H9 (cell line): Measurements from ENCODE around the gene APLP2. TPM values are rescaled to one million over a fixed set of nuclear protein-coding genes. Genes with fewer than 3 reads are reported as not detected.

ENCODE experiments used
- DNase-seq: peaks from one replicate; pipeline ENCODE4 v3.0.0-alpha.2; 2017
- H2AFZ ChIP-seq: one replicate; pipeline ENCODE4 v1.6.1; 2013; ENCODE audit warnings: mild to moderate bottlenecking, low read length, control low read depth, moderate library complexity
- H2AK5ac ChIP-seq: 2 replicates; pipeline ENCODE4 v1.6.1; 2013; ENCODE audit warnings: low read length, control low read depth, mixed read lengths; ENCODE audit not compliant: insufficient read length
- H2BK120ac ChIP-seq: one replicate; pipeline ENCODE4 v1.6.1; 2013; ENCODE audit warnings: low read depth, mild to moderate bottlenecking, low read length, control low read depth, inconsistent platforms; ENCODE audit not compliant: poor library complexity, severe bottlenecking
- H2BK12ac ChIP-seq: 2 replicates; pipeline ENCODE4 v1.6.1; 2013; ENCODE audit warnings: low read length, control low read depth, mixed read lengths, low read depth; ENCODE audit not compliant: insufficient read length
- H2BK15ac ChIP-seq: 2 replicates; pipeline ENCODE4 v1.6.1; 2013; ENCODE audit warnings: low read depth, low read length, control low read depth
- H2BK20ac ChIP-seq: one replicate; pipeline ENCODE4 v1.6.1; 2013; ENCODE audit warnings: low read depth, mild to moderate bottlenecking, low read length, control low read depth, inconsistent platforms; ENCODE audit not compliant: poor library complexity, severe bottlenecking
- H2BK5ac ChIP-seq: 2 replicates; pipeline ENCODE4 v1.6.1; 2013; ENCODE audit warnings: low read length, control low read depth, mixed read lengths; ENCODE audit not compliant: insufficient read length
- H3K14ac ChIP-seq: 2 replicates; pipeline ENCODE4 v1.6.1; 2013; ENCODE audit warnings: low read length, control low read depth; ENCODE audit not compliant: insufficient read depth
- H3K18ac ChIP-seq: 2 replicates; pipeline ENCODE4 v1.6.1; 2013; ENCODE audit warnings: low read depth, mild to moderate bottlenecking, mixed read lengths, low read length, control low read depth; ENCODE audit not compliant: insufficient read length
- H3K23ac ChIP-seq: 2 replicates; pipeline ENCODE4 v1.6.1; 2013; ENCODE audit warnings: low read length, control low read depth, mixed read lengths, low read depth; ENCODE audit not compliant: insufficient read length
- H3K23me2 ChIP-seq: 2 replicates; pipeline ENCODE4 v1.6.1; 2013; ENCODE audit warnings: low read depth, mild to moderate bottlenecking, mixed read lengths, low read length, control low read depth; ENCODE audit not compliant: insufficient read length, poor library complexity, severe bottlenecking
- H3K27ac ChIP-seq: 2 replicates; pipeline ENCODE4 v1.5.1; 2013; ENCODE audit warnings: low read length, control low read depth, mixed read lengths, low read depth; ENCODE audit not compliant: insufficient read length
- H3K27me3 ChIP-seq: 2 replicates; pipeline ENCODE4 v1.6.1; 2013; ENCODE audit warnings: low read length, control low read depth, inconsistent platforms; ENCODE audit not compliant: insufficient read depth
- H3K4ac ChIP-seq: 2 replicates; pipeline ENCODE4 v1.6.1; 2013; ENCODE audit warnings: low read depth, mild to moderate bottlenecking, control low read depth, inconsistent platforms, low read length, moderate library complexity
- H3K4me1 ChIP-seq: 2 replicates; pipeline ENCODE4 v1.6.1; 2013; ENCODE audit warnings: low read length, control low read depth, inconsistent platforms; ENCODE audit not compliant: insufficient read depth
- H3K4me2 ChIP-seq: 2 replicates; pipeline ENCODE4 v1.6.1; 2013; ENCODE audit warnings: low read length, control low read depth, mixed read lengths; ENCODE audit not compliant: insufficient read length, insufficient read depth
- H3K56ac ChIP-seq: 2 replicates; pipeline ENCODE4 v1.6.1; 2013; ENCODE audit warnings: low read depth, mild to moderate bottlenecking, mixed read lengths, low read length, control low read depth; ENCODE audit not compliant: insufficient read length
- H3K79me1 ChIP-seq: 2 replicates; pipeline ENCODE4 v1.6.1; 2013; ENCODE audit warnings: low read depth, mild to moderate bottlenecking, moderate library complexity, low read length, control low read depth, inconsistent platforms; ENCODE audit not compliant: insufficient read depth, poor library complexity, severe bottlenecking
- H3K79me2 ChIP-seq: 2 replicates; pipeline ENCODE4 v1.6.1; 2013; ENCODE audit warnings: low read length, control low read depth, inconsistent platforms; ENCODE audit not compliant: insufficient read depth
- H3K9ac ChIP-seq: 2 replicates; pipeline ENCODE4 v1.6.1; 2013; ENCODE audit warnings: low read length, control low read depth, mixed read lengths; ENCODE audit not compliant: insufficient read length; ENCODE audit errors: extremely low read depth
- H3K9me3 ChIP-seq: one replicate; pipeline ENCODE4 v1.6.1; 2013; ENCODE audit warnings: low read depth, low read length, inconsistent platforms; ENCODE audit not compliant: control insufficient read depth
- H3T11ph ChIP-seq: one replicate; pipeline ENCODE4 v1.6.1; 2013; ENCODE audit warnings: mild to moderate bottlenecking, low read length, control low read depth, inconsistent platforms
- H4K20me1 ChIP-seq: one replicate; pipeline ENCODE4 v1.6.1; 2013; ENCODE audit not compliant: control insufficient read depth, insufficient read length, insufficient read depth
- H4K5ac ChIP-seq: 2 replicates; pipeline ENCODE4 v1.6.1; 2013; ENCODE audit warnings: low read depth, mild to moderate bottlenecking, mixed read lengths, low read length, control low read depth; ENCODE audit not compliant: insufficient read length
- H4K8ac ChIP-seq: replicated peaks from 2 replicates; pipeline ENCODE4 v1.6.1; 2013; ENCODE audit warnings: low read length, control low read depth, mixed read lengths, low read depth; ENCODE audit not compliant: insufficient read length
- H4K91ac ChIP-seq: 2 replicates; pipeline ENCODE4 v1.6.1; 2013; ENCODE audit warnings: low read depth, mild to moderate bottlenecking, moderate library complexity, mixed read lengths, low read length, control low read depth; ENCODE audit not compliant: insufficient read length
- H3K27ac Mint-ChIP-seq, 3 experiments: 2 replicates in 2 of 3; 3 replicates in 1 of 3; pipeline ENCODE4 v1.8.0; 2020 to 2021; ENCODE audit warnings: mixed read lengths in 3 of 3, mild to moderate bottlenecking in 1 of 3, moderate library complexity in 1 of 3
- H3K27me3 Mint-ChIP-seq: 2 replicates; pipeline ENCODE4 v1.8.0; 2021; ENCODE audit warnings: low read depth, mild to moderate bottlenecking, moderate library complexity, mixed read lengths
- H3K36me3 Mint-ChIP-seq, 3 experiments: 2 replicates in 2 of 3; 3 replicates in 1 of 3; pipeline ENCODE4 v1.8.0; 2020 to 2021; ENCODE audit warnings: low read depth in 3 of 3, mixed read lengths in 3 of 3; ENCODE audit not compliant: insufficient read depth in 1 of 3
- H3K4me1 Mint-ChIP-seq, 2 experiments: 2 replicates each; pipeline ENCODE4 v1.8.0; 2020; ENCODE audit warnings: mixed read lengths in 2 of 2
- H3K4me3 Mint-ChIP-seq, 2 experiments: 2 replicates in 1 of 2; 3 replicates in 1 of 2; pipeline ENCODE4 v1.8.0; 2020 to 2021; ENCODE audit warnings: mild to moderate bottlenecking in 2 of 2, mixed read lengths in 2 of 2, moderate library complexity in 1 of 2
- H3K9me3 Mint-ChIP-seq, 2 experiments: 2 replicates in 1 of 2; 3 replicates in 1 of 2; pipeline ENCODE4 v1.8.0; 2020; ENCODE audit warnings: mild to moderate bottlenecking in 2 of 2, mixed read lengths in 2 of 2, moderate library complexity in 1 of 2
- WGBS: extraction: QIAGEN DNeasy Blood & Tissue Kit; methylation state at CpG from one replicate; pipeline ENCODE4 v1.1.7; 2013; ENCODE audit warnings: missing lambda C conversion rate, low lambda C conversion rate, mixed read lengths; ENCODE audit not compliant: insufficient read length; ENCODE audit errors: extremely low coverage; 5-methylcytosine and 5-hydroxymethylcytosine counted together
- total RNA-seq: library from RNA; stranded (reverse); gene quantifications from 2 replicates; pipeline ENCODE4 v1.2.1, GENCODE V29; 2021
- TF ChIP-seq, protein P1 (sequence below): fragments of 200-600 bp; sonication (generic); conservative IDR thresholded peaks from 3 replicates; pipeline ENCODE4 v1.8.0; 2021; ENCODE audit warnings: antibody characterized with exemption, mild to moderate bottlenecking

APLP2 gene
- total RNA-seq, 1 experiment from 2014 or later, result 328 TPM

DNA sequence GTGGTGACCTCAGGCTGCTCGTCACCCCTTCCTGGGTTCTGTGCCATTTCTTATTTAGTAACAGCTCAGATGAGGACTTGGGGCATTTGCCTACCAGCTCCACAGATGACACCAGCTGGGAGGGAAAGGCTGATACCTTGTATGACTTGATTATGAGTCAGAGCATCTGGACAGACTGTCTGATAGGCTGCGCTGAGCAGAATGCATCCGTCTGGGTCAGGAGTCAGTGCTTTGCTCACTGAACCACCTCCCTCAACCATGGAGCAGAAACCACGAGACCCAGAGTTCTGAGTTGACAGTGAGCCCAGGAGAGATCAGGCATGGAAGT lies 96.7 kb downstream of the APLP2 start:
- no peak for DNase-seq
- Histone ChIP-seq H3K56ac (no peak overlapping the region), H4K5ac (no peak overlapping the region), H4K91ac (no peak overlapping the region), H3K4me2 (no peak overlapping the region), H2BK5ac (no peak overlapping the region), H3K79me2 (no peaks in the 10 kb centered on the region), H3K79me1 (no peaks in the 10 kb centered on the region), H2BK20ac (no peak overlapping the region), H3K4me1 (no peaks in the 10 kb centered on the region), H2AFZ (no peak overlapping the region), H3K27ac (no peak overlapping the region), H3K9me3 (no peaks in the 10 kb centered on the region), H2BK15ac (no peak overlapping the region), H3K23me2 (no peaks in the 10 kb centered on the region), H3K4ac (no peak overlapping the region), H4K8ac (no peak overlapping the region), H2BK12ac (no peak overlapping the region), H3K27me3 (peaks cover 16% of the 10 kb centered on the region; the same call in 1 of the 2 replicates), H3K18ac (no peak overlapping the region), H3K23ac (no peak overlapping the region), H3K9ac (no peak overlapping the region), H2AK5ac (no peak overlapping the region), H3K14ac (no peak overlapping the region), H2BK120ac (no peak overlapping the region), H3T11ph (no peak overlapping the region), H4K20me1 (no peaks in the 10 kb centered on the region)
- peaks cover 81% of the 10 kb centered on the region for H3K27me3 Mint-ChIP-seq
- no peaks in the 10 kb centered on the region; a peak in 1 of 5 replicates for H3K9me3 Mint-ChIP-seq
- H3K4me1 Mint-ChIP-seq, result peaks cover 8 to 10% of the 10 kb centered on the region in 2 experiments
- H3K36me3 Mint-ChIP-seq, result no peaks in the 10 kb centered on the region; a peak in 2 of 7 replicates
- TF ChIP-seq, protein P1, sequence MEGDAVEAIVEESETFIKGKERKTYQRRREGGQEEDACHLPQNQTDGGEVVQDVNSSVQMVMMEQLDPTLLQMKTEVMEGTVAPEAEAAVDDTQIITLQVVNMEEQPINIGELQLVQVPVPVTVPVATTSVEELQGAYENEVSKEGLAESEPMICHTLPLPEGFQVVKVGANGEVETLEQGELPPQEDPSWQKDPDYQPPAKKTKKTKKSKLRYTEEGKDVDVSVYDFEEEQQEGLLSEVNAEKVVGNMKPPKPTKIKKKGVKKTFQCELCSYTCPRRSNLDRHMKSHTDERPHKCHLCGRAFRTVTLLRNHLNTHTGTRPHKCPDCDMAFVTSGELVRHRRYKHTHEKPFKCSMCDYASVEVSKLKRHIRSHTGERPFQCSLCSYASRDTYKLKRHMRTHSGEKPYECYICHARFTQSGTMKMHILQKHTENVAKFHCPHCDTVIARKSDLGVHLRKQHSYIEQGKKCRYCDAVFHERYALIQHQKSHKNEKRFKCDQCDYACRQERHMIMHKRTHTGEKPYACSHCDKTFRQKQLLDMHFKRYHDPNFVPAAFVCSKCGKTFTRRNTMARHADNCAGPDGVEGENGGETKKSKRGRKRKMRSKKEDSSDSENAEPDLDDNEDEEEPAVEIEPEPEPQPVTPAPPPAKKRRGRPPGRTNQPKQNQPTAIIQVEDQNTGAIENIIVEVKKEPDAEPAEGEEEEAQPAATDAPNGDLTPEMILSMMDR, result no peak
- WGBS, result no CpG with 5 or more reads among the region's 4 CpGs
- H3K27ac Mint-ChIP-seq, result no peak overlapping the region
- no peak overlapping the region for H3K4me3 Mint-ChIP-seq
